Measurements from ENCODE around the gene SLX1A. TPM values are rescaled to one million over a fixed set of nuclear protein-coding genes. Genes with fewer than 3 reads are reported as not detected.
"Not testable (repeated sequence)": the region's sequence is repeated elsewhere in the genome, so short reads cannot be mapped to it uniquely, and the experiment has no call there.

Gene SLX1A
- total RNA-seq, 1 donor from 2014 or later, result 113 TPM

DNA sequence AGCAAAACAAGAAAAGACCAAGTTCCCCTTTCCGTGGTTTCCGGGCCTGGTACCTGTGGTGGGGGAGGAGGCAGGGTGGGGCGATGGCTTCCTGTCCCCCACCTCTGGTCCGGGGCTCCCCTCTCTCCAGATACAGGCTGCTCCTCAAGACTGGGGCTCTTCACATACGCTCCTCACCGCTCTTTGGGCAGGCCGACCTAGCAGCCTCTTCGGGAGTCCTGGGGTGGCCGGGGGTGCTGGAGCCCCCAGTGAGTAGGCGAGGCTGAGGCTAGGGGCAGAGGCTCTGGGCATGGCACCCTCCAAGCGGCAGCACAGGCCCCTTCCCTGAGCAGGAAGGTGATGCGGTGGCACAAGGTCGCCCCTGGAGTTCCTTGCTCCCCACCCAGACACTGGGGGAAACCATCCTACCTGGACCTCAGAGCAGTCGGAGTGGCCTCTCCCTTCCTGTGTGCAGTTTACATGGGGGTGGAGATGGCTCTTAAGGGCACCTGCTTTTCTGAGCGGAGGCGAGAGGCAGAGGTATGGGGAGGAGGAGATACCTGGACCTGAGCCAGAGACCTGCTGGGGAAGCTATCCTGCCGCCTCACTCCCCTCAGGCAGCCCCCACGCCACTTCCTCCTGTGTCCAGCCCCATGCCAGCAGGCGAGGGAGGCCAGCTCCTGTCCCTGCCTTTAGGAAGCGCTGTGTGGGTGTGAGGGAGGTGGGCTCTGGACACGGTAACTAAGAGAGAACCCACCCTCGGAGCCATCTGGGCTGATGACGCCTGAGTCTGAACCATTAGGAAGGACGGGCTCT, 9.4 kb upstream of the SLX1A start:
- no peak for DNase-seq (ENCODE audit: extremely low read depth, low read depth, low spot score)

DNA sequence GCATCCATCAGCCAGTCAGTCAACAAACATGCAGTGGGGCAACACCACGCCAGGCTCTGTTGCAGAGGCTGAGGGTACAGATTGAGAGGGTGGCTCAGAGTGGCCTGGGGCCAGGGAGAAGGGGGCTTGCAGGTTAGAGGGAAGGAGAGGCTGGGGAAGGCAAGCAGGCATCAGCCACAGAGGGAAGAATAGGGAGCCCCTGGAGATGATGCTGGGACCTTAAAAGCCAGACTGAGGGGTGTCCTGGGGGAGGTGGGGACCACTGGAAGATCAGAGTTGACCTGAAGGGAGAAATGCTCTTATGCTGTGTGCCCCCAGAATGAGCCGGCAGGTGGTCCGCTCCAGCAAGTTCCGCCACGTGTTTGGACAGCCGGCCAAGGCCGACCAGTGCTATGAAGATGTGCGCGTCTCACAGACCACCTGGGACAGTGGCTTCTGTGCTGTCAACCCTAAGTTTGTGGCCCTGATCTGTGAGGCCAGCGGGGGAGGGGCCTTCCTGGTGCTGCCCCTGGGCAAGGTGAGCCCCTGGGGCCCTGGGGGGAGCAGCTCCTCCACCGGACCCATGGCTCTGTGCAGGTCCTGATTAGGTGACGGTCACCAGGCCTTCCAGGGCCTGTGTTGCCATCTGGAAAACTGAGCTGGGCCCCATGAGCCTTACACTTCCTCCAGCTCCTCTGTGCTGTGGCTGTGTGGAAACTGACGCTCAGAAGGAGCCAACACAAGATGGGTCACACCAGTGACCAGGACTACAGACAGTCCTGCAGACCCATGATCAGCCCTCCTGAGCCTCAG, 8.6 kb upstream of the SLX1A start:
- no peak for DNase-seq (ENCODE audit: extremely low read depth, low read depth, low spot score)

DNA sequence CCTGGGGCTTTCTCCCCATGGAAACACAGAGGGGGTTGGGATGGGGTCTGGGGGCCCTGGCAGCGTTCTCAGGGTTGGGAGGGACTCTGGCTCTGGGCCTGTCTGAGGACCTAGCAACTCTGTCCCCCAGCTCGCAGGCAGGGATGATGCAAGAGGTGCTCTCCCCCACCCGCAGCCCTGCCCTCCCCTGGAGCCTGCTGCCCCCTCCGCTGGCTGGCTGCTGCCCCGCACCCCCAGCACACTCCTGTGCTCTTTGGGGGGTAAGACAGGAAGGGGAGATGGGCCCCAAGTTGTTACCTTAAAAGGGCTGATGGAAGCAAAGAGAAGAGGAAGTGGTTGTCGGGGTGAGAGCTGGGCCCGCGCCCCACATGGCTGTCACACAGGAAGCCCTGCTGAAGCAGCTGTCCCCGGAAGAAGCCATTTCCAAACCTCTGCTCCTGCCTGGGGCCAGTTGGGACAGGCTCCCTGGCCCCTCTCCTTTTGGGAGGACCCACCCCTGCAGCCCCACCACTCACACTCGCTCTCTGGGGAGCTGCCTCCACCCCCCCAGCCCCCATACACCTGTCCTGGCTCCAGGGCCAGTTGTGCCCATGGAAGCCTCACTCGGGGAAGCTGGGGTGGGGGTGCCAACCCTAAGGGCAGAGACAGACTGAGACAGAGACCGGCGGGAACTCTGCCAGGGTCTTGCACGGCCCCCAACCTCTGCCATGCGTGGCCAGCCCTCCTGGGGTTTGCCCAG, 7.8 kb upstream of the SLX1A start:
- no peak for DNase-seq (ENCODE audit: extremely low read depth, low read depth, low spot score)

DNA sequence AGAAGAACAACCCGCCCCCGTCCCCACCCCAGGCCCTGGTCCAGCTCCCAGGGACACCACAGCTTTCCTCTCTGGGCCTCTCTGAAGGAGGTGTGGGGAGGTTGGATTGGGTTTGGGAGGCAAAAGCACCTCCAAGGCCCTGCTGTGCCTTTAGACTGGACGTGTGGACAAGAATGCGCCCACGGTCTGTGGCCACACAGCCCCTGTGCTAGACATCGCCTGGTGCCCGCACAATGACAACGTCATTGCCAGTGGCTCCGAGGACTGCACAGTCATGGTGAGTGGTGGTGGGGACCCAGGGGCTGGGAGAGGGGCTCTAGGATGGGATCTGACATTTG, 7.3 kb upstream of the SLX1A start:
- no peak for DNase-seq (ENCODE audit: extremely low read depth, low read depth, low spot score)

DNA sequence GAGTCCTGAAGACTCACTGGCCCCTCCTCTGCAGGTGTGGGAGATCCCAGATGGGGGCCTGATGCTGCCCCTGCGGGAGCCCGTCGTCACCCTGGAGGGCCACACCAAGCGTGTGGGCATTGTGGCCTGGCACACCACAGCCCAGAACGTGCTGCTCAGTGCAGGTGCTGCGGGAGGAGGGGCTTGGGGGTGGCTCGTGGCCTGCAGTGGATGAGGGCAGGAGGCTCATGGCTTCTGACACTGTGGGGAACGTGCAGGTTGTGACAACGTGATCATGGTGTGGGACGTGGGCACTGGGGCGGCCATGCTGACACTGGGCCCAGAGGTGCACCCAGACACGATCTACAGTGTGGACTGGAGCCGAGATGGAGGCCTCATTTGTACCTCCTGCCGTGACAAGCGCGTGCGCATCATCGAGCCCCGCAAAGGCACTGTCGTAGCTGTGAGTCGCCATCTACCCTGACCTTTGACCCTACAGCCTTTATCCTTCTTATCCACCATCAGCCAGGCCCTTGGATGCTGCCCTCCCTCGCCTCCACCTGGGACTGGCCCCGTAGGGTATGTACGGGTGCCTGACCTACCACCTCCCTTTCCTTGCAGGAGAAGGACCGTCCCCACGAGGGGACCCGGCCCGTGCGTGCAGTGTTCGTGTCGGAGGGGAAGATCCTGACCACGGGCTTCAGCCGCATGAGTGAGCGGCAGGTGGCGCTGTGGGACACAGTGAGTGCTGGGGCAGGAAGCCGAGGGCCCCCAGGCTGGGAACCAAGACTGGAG, 6.7 kb upstream of the SLX1A start:
- no peak for DNase-seq (ENCODE audit: extremely low read depth, low read depth, low spot score)

DNA sequence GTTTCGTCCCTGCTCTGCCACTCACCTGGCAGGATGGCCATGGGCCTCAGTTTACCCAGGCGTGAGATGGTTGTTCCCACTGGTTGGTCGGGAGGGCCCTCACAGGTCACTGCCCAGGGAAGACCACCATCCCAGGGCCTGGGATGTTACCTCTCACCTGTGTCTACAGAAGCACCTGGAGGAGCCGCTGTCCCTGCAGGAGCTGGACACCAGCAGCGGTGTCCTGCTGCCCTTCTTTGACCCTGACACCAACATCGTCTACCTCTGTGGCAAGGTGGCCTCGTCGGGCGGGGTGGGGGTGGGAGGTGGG, 6.2 kb upstream of the SLX1A start:
- no peak for DNase-seq (ENCODE audit: extremely low read depth, low read depth, low spot score)

DNA sequence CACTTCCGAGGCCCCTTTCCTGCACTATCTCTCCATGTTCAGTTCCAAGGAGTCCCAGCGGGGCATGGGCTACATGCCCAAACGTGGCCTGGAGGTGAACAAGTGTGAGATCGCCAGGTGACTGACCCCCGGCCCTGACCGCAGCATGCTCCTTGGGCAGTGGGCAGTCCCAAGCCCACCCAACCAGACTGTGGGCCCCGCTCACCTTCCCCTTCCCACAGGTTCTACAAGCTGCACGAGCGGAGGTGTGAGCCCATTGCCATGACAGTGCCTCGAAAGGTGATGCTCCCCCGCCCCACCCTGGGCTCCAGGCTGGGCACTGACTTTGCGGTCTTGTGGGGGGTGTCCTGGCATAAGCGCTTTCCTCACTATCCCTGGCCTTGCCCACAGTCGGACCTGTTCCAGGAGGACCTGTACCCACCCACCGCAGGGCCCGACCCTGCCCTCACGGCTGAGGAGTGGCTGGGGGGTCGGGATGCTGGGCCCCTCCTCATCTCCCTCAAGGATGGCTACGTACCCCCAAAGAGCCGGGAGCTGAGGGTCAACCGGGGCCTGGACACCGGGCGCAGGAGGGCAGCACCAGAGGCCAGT, 5.6 kb upstream of the SLX1A start:
- no peak for DNase-seq (ENCODE audit: extremely low read depth, low read depth, low spot score)

DNA sequence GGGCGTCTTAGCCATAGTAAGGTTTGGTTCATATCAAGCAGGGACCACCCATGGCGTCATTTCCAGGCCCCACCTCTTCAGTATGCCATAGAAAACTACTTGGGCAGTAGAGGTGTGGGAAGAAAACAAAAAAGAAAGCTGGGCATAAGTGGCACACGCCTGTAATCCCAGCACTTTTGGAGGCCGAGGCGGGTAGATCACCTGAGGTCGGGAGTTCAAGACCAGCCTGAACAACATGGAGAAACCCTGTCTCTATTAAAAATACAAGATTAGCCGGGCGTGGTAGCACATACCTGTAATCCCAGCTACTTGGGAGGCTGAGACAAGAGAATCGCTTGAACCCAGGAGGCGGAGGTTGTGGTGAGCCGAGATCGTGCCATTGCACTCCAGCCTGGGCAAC, 2.5 kb upstream of the SLX1A start:
- not testable (repeated sequence) for DNase-seq (ENCODE audit: extremely low read depth, low read depth, low spot score)

DNA sequence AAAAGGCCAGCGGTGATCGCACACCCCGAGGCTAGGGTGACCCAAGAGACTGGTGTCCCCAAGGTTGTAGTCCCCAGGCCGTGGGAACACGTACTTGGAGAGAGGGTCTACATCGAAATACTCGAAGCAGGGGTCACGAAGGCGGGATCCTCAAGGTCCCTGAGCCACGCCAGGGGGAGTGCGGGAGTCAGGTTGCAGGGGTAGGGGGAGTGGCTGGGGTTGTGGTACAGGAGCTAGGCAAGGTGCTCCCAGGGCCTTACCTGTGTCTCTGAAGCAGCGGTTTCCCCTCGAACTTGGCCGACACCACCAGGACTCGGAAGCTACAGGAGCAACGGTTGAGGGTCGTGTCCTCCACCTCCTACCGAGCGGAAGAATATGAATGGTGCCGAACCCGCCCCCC, 577 bp upstream of the SLX1A start:
- not testable (repeated sequence) for DNase-seq (ENCODE audit: extremely low read depth, low read depth, low spot score)

DNA sequence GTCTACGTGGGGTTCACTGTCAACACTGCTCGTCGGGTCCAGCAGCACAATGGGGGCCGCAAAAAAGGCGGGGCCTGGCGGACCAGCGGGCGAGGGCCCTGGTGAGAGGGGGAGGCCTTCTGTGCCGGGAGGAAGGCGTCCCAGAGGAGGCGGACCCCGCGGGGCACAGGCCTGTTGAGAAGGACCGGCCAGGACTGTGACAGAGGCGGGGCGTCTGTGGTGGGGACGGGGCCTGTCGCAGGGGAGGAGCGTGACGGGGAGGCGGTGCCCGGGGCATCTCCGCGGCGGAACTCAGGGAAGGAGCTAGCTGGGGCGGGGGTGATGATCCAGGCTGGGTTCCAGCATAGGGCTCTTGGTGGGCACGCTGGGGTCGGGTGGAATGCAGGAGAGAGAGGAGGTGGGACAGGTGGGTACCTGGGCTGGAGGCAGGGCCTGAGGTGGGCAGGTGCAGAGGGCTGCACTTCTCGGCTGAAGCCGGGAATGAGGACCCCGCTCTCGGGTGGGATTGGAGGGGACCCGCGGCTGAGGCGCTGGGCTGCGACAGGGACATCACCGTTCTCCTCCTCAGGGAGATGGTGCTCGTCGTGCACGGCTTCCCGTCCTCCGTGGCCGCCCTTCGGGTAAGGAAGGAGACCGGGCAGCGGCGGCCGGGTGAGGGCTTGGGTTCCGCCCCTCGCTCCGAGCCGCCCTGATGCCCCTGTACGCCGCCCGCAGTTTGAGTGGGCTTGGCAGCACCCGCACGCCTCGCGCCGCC, 674 bp downstream of the SLX1A start:
- DNase-seq (ENCODE audit: extremely low read depth, low read depth, low spot score), result not testable (repeated sequence)

DNA sequence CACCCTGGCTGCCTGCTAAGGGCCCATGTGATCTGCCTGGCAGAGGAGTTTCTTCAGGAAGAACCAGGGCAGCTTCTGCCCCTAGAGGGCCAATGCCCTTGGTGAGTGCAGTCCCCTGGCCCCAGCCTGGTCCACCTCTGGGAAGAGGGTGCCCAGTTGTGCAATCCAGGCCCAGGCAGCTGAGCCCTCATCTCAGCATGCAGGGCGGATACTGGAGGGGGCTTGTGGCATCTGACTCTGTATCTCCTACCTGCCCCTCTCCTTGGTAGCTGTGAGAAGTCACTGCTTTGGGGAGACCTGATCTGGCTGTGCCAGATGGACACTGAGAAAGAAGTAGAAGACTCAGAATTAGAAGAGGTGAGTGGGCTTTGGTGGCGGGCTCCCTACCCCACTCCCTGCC, 3.3 kb downstream of the SLX1A start:
- DNase-seq (ENCODE audit: extremely low read depth, low read depth, low spot score), result not testable (repeated sequence)

DNA sequence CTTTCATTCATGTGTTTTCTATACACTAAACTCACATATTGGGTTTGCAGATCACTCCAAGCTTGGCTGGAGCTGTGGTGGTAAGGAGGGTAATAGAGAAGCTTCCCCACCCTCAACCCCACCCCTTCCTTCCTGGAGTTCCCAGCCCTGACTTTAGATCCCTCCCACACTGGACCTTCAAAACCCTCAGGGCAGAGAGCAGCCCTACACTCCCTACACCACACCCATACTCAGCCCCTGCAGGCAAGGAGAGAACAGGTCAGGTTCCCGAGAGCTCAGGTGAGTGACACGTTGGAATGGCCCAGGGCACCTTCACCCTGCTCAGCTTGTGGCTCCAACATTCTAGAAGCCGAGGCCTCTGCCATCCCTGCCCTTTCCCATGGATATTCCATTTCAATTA, 5.4 kb downstream of the SLX1A start, which contains the start of gene SULT1A3:
Gene SULT1A3, plus strand, starts transcription at position 207 of the 400 bp plus-strand sequence. CDS start 1,474 bp downstream, outside the sequence.
- not testable (repeated sequence) for DNase-seq (ENCODE audit: extremely low read depth, low read depth, low spot score)

DNA sequence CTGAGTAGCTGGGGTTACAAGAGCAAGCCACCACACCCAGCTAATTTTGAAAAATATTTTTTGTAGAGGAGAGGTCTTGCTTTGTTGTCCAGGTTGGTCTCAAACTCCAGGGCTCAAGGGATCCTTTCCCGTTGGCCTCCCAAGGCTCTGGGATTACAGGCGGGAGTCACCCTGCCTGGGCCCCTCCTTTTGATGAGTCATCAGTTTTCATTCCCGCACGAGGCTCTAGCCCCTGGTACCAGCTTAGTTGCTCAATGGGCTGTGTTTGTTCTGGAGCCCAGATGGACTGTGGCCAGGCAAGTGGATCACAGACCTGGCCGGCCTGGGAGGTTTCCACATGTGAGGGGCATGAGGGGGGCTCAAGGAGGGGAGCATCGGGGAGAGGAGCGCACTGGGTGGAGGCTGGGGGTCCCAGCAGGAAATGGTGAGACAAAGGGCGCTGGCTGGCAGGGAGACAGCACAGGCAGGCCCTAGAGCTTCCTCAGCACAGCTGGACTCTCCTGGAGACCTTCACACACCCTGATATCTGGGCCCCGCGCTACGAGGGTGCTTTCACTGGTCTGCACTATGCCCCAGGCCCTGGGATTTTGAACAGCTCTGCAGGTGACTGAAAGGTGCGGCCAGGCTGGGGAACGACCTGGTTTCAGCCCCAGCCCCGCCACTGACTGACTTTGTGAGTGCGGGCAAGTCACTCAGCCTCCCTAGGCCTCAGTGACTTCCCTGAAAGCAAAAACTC, 6.1 kb downstream of the SLX1A start:
- DNase-seq (ENCODE audit: extremely low read depth, low read depth, low spot score), result not testable (repeated sequence)

DNA sequence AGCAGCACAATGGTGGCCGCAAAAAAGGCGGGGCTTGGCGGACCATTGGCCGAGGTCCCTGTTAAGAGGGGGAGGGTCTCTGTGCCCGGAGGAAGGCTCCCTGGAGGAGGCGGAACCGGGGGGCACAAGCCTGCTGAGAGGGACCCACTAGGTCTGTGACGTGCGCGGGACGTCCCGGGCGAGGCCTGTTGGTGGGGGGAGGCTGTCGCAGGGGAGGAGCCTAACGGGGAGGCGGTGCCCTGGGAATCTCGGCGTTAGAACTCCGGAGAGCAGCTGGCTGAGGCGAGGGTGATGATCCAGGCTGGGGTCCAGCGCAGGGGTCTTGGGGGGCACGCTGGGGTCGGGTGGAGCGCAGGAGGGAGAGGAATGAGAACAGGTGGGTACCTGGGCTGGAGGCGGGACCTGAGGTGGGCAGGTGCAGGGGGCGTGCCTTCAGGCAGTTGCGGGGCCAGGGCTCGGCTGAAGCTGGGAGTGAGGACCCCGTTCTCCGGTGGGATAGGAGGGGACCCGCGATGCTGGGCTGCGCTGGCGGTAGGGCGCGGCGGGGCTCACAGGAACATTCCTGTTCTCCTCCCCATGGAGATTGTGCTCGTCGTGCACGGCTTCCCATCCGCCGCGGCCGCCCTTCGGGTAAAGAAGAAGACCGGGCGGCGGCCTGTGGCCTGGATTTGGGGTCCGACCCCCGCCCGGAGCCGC, 12.0 kb downstream of the SLX1A start:
- not testable (repeated sequence) for DNase-seq (ENCODE audit: extremely low read depth, low read depth, low spot score)

DNA sequence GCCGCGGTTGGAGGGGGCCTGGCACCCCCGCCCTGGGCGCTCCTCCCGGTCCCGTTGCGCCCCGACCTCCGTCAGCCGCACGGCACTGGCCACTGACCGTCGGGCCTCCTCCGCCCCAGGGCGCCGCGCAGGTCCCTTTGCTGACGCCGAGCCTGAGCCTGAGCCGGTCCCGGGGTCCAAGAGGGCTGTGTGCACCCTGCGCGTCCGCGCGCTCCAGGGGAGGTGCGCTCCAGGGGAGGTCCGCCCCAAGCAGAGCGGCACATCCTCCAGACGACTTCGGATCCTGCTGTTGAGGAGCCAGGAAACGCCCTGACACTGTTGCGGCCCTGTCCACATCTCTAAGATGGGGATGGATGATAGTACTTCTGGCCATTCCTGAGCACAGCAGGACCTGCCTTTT, 12.6 kb downstream of the SLX1A start:
- not testable (repeated sequence) for DNase-seq (ENCODE audit: extremely low read depth, low read depth, low spot score)

DNA sequence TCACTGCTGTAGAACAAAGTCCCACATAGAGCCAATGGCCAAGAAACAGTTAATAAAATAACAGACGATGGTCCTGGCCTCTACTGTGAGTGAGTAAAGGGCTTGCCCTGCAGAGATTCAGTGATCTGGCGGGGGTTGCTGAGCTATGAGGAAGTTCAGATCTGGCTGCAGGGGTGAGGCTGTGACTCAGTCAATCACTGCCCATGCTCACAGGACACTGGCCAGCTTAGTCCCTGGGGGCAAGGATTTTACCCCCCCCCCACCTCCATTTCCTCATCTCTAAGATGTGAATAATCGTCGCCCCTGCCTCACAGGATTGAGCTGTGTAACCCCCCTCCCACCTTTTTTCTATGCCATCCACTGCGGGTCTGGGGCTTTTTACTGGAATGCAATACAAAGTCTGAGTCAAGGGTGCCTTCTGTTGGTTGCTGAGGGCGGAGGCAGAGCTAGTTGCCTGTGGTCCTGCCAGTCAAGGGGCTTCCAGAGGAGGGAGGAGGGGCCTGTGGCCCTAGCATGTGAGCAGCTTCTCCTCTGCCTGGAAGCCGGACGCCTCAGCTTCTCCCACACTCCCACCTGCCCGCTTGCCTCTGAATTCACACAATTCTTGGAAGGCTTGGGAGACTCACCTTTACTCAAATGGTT, 13.5 kb downstream of the SLX1A start:
- not testable (repeated sequence) for DNase-seq (ENCODE audit: extremely low read depth, low read depth, low spot score)

DNA sequence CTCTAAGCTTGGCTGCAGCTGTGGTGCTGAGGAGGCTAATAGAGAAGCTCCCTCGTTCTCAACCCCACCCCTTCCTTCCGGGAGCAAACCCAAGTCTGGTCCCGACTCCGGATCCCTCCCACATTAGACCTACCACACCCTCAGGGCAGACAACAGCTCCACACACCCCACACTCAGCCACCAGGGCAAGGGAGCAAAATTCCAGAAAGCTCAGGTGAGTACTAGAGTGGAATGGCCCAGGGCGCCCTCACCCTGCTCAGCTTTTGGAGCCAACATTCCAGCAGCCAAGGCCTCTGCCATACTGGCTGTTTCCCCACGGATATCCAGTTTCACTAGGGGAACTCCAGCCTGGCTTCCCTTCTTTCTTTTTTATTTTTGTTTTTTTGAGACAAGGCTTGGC, 15.4 kb downstream of the SLX1A start:
- DNase-seq (ENCODE audit: extremely low read depth, low read depth, low spot score), result not testable (repeated sequence)

DNA sequence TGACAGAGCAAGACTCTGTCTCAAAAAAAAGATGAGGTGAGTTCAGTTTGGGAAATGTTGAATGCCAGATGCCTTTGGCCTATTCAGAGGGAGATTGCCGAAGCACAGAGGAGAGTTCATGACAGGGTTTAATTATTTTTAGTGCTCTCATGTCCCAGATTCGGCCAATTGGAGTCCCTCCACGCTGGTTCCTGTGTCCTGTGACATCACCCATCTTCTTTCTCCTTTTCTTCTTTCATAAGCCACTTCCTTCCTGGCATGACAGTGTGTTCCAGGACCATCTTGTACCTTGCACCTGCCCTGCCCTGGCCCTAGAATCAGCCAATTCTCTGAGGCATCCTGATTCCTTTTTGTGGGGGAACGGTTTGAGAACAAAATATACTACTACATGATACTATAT, 17.7 kb downstream of the SLX1A start:
- not testable (repeated sequence) for DNase-seq (ENCODE audit: extremely low read depth, low read depth, low spot score)

Measured in glomerular endothelial cell (primary cell).